ENCODE measurements around the gene SIN3B.

Gene SIN3B

GRCh38 chr19:16891696-16892382, 62.6 kb downstream of the SIN3B start:
- no peak for DNase-seq

- DNase-seq: no peak
Measured at GRCh38 chr19:16892436-16892835, 63.2 kb downstream of the SIN3B start.

GRCh38 chr19:16892868-16893685, 63.9 kb downstream of the SIN3B start:
- no peak for DNase-seq

GRCh38 chr19:16893686-16893989, 64.4 kb downstream of the SIN3B start:
- DNase-seq: peak; percentile 52

- peak; percentile 52 for DNase-seq
Measured at GRCh38 chr19:16894080-16894479, 64.9 kb downstream of the SIN3B start.

- peak; percentile 18 for DNase-seq
Measured at GRCh38 chr19:16895467-16896145, 66.4 kb downstream of the SIN3B start.

- no peak for DNase-seq
Measured at GRCh38 chr19:16896146-16897028, 67.2 kb downstream of the SIN3B start.

- DNase-seq: peak; percentile 17
Measured at GRCh38 chr19:16897029-16897855, 68.0 kb downstream of the SIN3B start.

- no peak for DNase-seq
Measured at GRCh38 chr19:16897856-16898161, 68.6 kb downstream of the SIN3B start.

- DNase-seq: no peak
Measured at GRCh38 chr19:16898361-16899015, 69.3 kb downstream of the SIN3B start.

GRCh38 chr19:16899566-16900075, 70.4 kb downstream of the SIN3B start:
- DNase-seq: no peak

GRCh38 chr19:16901491-16902175, 72.4 kb downstream of the SIN3B start:
- DNase-seq: no peak

- no peak for DNase-seq
Measured at GRCh38 chr19:16902545-16902944, 73.3 kb downstream of the SIN3B start.

GRCh38 chr19:16903347-16903746, 74.1 kb downstream of the SIN3B start:
- DNase-seq: no peak

GRCh38 chr19:16904599-16904998, 75.4 kb downstream of the SIN3B start:
- DNase-seq: no peak

- no peak for DNase-seq
Measured at GRCh38 chr19:16908759-16909158, 79.6 kb downstream of the SIN3B start.

- no peak for DNase-seq
Measured at GRCh38 chr19:16911046-16911445, 81.8 kb downstream of the SIN3B start.

- no peak for DNase-seq
Measured at GRCh38 chr19:16912780-16913179, 83.6 kb downstream of the SIN3B start.

GRCh38 chr19:16914421-16914820, 85.2 kb downstream of the SIN3B start:
- DNase-seq: no peak

- no peak for DNase-seq
Measured at GRCh38 chr19:16915135-16915534, 85.9 kb downstream of the SIN3B start.

- no peak for DNase-seq
Measured at GRCh38 chr19:16915734-16916133, 86.5 kb downstream of the SIN3B start.
